ENCODE results near the gene SESTD1. TPM values are rescaled to one million over a fixed set of nuclear protein-coding genes. Genes with fewer than 3 reads are reported as not detected.

SESTD1 gene
- total RNA-seq, 6 experiments from 2014 or later = 19.7 to 26.6 (median 24.3) TPM

DNA sequence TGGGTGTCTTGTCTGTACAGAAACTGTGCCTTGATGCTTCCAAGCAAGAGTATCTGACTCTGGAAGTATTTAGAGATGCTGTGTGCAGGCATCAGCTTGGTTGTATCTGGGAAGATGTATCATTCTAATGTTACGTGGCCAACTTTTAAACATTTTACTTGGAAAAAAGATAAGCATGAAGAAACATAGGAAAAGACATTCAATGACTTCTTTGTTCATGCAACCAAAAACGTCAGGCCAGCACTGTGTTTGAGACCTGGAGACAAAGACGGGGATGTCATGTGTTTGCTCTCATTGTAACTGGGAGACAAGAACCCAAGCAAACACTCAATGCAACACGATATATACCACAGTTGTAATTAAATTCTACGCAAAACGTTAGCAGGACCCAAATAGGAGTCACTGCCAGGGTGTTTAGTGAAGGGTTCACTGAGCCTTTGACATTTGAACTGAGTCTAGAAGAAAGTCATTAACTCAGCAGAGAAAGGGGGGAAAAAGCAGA, 8.9 kb upstream of the SESTD1 start:
- no peak overlapping the region for H3K27ac Mint-ChIP-seq
- no peak overlapping the region for H3K4me3 Mint-ChIP-seq
- no peaks in the 10 kb centered on the region for H3K36me3 Mint-ChIP-seq (ENCODE audit: low read depth)
- DNase-seq = no peak
- H3K9me3 Mint-ChIP-seq = no peaks in the 10 kb centered on the region
- H3K27me3 Mint-ChIP-seq (ENCODE audit: insufficient read depth) = no peaks in the 10 kb centered on the region; the same call in none of the 2 replicates
- H3K4me1 Mint-ChIP-seq (ENCODE audit: low read depth) = peaks cover 37% of the 10 kb centered on the region
- TF ChIP-seq, protein P1, sequence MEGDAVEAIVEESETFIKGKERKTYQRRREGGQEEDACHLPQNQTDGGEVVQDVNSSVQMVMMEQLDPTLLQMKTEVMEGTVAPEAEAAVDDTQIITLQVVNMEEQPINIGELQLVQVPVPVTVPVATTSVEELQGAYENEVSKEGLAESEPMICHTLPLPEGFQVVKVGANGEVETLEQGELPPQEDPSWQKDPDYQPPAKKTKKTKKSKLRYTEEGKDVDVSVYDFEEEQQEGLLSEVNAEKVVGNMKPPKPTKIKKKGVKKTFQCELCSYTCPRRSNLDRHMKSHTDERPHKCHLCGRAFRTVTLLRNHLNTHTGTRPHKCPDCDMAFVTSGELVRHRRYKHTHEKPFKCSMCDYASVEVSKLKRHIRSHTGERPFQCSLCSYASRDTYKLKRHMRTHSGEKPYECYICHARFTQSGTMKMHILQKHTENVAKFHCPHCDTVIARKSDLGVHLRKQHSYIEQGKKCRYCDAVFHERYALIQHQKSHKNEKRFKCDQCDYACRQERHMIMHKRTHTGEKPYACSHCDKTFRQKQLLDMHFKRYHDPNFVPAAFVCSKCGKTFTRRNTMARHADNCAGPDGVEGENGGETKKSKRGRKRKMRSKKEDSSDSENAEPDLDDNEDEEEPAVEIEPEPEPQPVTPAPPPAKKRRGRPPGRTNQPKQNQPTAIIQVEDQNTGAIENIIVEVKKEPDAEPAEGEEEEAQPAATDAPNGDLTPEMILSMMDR (IDR thresholded peaks at IDR 0.05) = no peak

DNA sequence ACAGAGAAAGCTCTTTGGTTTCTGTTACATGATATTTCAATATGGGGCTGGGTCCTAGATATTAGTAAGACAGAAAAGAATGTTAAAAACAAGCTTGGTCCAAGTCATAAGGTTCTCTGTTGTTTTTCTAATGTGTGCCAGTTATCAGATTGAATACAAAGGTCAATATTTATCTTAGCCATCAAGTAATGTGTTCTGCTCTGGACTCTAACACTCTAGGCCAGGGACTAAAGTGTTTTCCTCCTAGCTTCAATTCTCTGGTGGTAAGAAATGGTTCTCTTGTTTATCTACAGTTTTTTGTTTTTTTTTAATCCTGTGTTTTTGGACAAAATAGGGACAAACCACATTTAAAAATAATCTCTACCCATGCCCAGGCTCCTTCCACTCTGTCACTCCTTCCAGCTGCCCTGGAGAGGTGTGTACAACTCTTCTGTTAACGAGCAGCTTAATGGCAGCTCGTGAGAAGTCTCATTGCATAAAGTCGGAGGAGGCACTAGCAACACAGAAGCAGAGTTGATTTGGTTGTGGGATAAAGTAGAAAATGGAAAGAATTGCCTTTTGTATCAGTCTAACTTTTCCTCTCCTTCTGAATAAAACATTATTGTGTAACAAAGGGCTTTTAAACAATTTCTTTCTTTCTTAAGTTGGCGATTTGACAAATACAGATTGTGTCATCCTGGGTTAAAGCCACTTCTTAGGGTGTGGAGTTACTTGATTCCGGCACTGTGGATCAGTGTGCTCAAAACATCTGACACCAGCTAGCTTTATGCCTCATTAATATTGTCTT, 8.0 kb upstream of the SESTD1 start:
- peak overlapping the region; percentile 40; the same call in 1 of the 2 replicates for H3K27ac Mint-ChIP-seq
- no peak overlapping the region for H3K4me3 Mint-ChIP-seq

DNA sequence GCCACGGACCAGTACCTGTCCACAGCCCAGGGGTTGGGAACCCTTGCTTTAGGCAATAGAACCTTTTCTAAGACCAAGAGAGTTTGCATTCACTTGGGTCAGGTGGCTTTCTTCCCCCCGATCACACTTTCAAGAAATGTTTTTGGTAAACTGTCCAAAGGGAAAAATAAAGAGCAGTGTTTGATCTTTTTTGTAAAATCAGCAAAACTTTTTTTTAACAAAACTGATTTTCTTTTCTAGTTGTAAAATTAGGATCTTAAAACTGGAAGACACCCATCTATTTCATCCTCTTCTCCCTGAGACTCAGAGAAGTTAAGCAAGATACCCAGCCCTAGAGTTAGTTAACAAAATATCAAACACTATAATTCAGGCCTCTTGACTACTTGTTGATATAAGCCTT, 6.1 kb upstream of the SESTD1 start:
- Mint-ChIP-seq H3K36me3 (ENCODE audit: low read depth) (no peaks in the 10 kb centered on the region), H3K9me3 (no peaks in the 10 kb centered on the region), H3K27ac (no peak overlapping the region), H3K4me1 (ENCODE audit: low read depth) (peaks cover 53% of the 10 kb centered on the region), H3K4me3 (no peak overlapping the region), H3K27me3 (ENCODE audit: insufficient read depth) (no peaks in the 10 kb centered on the region; the same call in none of the 2 replicates)
- DNase-seq = no peak
- TF ChIP-seq, protein P1 (IDR thresholded peaks at IDR 0.05) = no peak

More for the DNA sequence above, 8.0 kb upstream of the SESTD1 start:
- no peaks in the 10 kb centered on the region for H3K9me3 Mint-ChIP-seq
- H3K27me3 Mint-ChIP-seq (ENCODE audit: insufficient read depth) = no peaks in the 10 kb centered on the region; the same call in none of the 2 replicates
- peak; percentile 17 for DNase-seq
- peaks cover 45% of the 10 kb centered on the region for H3K4me1 Mint-ChIP-seq (ENCODE audit: low read depth)
- TF ChIP-seq, protein P1 (IDR thresholded peaks at IDR 0.05) = no peak
- no peaks in the 10 kb centered on the region for H3K36me3 Mint-ChIP-seq (ENCODE audit: low read depth)

DNA sequence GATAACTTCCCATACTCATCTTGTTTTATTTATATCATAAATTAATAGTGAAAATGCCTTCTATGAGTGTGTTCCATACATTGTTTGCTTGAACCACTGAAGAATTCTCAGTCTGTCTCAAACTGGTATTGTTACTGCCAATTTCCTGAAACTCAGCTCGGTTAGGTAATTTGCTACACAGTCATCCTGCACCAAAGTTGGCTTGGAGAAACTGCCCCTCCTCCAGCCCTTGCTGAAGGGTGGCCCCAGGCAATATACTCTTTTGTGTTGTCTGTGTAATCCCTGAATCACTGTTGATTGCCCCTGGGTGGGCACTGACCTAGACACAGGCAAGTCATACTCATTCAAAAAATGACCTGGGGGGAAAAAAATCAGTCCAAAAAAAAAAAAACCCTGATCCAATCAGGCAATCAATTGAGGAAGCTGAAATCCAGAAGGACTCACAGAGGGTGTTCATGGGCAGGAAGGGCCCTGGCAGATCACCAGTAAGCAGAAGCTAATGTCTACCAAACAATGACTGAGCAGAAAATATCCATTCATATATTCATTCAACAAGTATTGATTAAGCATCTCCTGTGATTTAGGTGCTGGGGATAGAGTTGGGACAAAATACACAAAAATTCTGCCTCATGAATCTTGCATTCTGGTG, 3.8 kb upstream of the SESTD1 start:
- TF ChIP-seq, protein P1 (IDR thresholded peaks at IDR 0.05) = no peak
- Mint-ChIP-seq H3K9me3 (no peaks in the 10 kb centered on the region), H3K27ac (peak overlapping the region; percentile 67), H3K4me3 (0 out of 2 replicates have a peak overlapping the region, but pooled peaks have one; percentile 6), H3K27me3 (ENCODE audit: insufficient read depth) (peaks cover 2% of the 10 kb centered on the region), H3K36me3 (ENCODE audit: low read depth) (no peaks in the 10 kb centered on the region), H3K4me1 (ENCODE audit: low read depth) (peaks cover 51% of the 10 kb centered on the region)
- DNase-seq = peak; percentile 75

DNA sequence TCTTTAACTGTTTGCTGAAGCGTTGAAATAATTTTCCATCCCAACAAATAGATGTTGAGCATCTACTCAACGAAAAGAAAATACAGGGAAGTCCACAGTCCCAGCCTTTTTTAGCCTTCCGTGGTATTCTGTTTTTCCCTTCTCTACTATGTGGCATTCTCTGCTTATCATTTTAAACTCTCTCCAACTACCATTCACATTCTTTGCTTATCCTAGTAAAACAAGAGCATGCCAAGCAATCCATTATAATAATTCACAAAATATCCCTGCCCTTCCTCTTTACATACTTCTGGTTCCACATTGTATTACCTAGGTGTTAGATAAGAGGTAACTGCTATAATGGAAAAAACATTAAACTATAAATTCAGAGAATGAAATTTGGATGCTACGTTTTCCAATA, 1.6 kb upstream of the SESTD1 start:
- TF ChIP-seq, protein P1 (IDR thresholded peaks at IDR 0.05) = no peak
- Mint-ChIP-seq H3K36me3 (ENCODE audit: low read depth) (no peaks in the 10 kb centered on the region), H3K27ac (peak overlapping the region; percentile 94), H3K4me3 (no peak overlapping the region; the same call in 1 of the 2 replicates), H3K9me3 (no peaks in the 10 kb centered on the region), H3K27me3 (ENCODE audit: insufficient read depth) (peaks cover 2% of the 10 kb centered on the region), H3K4me1 (ENCODE audit: low read depth) (peaks cover 59% of the 10 kb centered on the region)
- DNase-seq = no peak
